GM12878 (cell line): Measurements from ENCODE around the gene RAPGEF6. TPM values are rescaled to one million over a fixed set of nuclear protein-coding genes. Genes with fewer than 3 reads are reported as not detected.

Source experiments
- ATAC-seq: fragments of 200-7000 bp; cut with Tn5 transposase; 3 replicates; pipeline ENCODE4 v1.9.1; 2020; ENCODE audit warnings: mild to moderate bottlenecking, moderate library complexity
- BruUV-seq: library from RNA; stranded (reverse); fragments of 400-500 nt; replicated peaks from 2 replicates; lab custom pipeline; 2021; lab: Mats Ljungman, UMichigan
- CTCF ChIA-PET: fragments of 300-600 bp; sonication (Branson Sonifier 250); formaldehyde crosslinking; extraction: SDS; loops from one replicate; lab custom pipeline; 2021; ENCODE audit warnings: inconsistent platforms; lab: Yijun Ruan, JAX
- POLR2A ChIA-PET: fragments of 350-600 bp; formaldehyde crosslinking; extraction: SDS; loops from one replicate; lab custom pipeline; 2021; ENCODE audit warnings: inconsistent platforms; lab: Charles Lee
- RAD21 ChIA-PET: fragments of 300-600 bp; sonication (Branson Sonifier 250); formaldehyde crosslinking; loops from one replicate; lab custom pipeline; 2023; ENCODE audit warnings: antibody characterized with exemption; ENCODE audit not compliant: unreplicated experiment; lab: Charles Lee
- SMC1A ChIA-PET: fragments of 300-600 bp; sonication (Branson Sonifier 250); formaldehyde crosslinking; loops from one replicate; lab custom pipeline; 2023; ENCODE audit not compliant: unreplicated experiment, uncharacterized antibody; lab: Charles Lee
- DNase-seq: peaks from one replicate; pipeline ENCODE4 v3.0.0-alpha.2; 2011; ENCODE audit warnings: low read depth, low spot score
- FAIRE-seq: peaks from 3 replicates; lab custom pipeline; 2011; peaks lifted over from hg19 to GRCh38; lab: Jason Lieb, UNC
- H2AFZ ChIP-seq: 2 replicates; pipeline ENCODE4 v1.6.0; 2011; ENCODE audit warnings: low read depth, low read length, control low read depth; ENCODE audit not compliant: control insufficient read depth
- H3K27ac ChIP-seq: 2 replicates; pipeline ENCODE4 v1.5.1; 2011; ENCODE audit warnings: control low read depth; ENCODE audit not compliant: control insufficient read depth, insufficient read depth
- H3K27me3 ChIP-seq, 2 experiments: replicated peaks in 1 of 2; 2 replicates each; pipeline versions ENCODE4 v1.6.0 to v1.6.1; 2011; ENCODE audit warnings: low read length in 1 of 2; ENCODE audit not compliant: control insufficient read depth in 2 of 2, insufficient read depth in 2 of 2
- H3K36me3 ChIP-seq, 2 experiments: 2 replicates each; pipeline ENCODE4 v1.5.1; 2011; ENCODE audit warnings: low read length in 1 of 2; ENCODE audit not compliant: control insufficient read depth in 2 of 2, insufficient read depth in 2 of 2
- H3K4me1 ChIP-seq: 2 replicates; pipeline ENCODE4 v1.6.1; 2011; ENCODE audit warnings: mild to moderate bottlenecking, low read length, moderate library complexity, mixed read lengths; ENCODE audit not compliant: control insufficient read depth, insufficient read depth
- H3K4me2 ChIP-seq: 2 replicates; pipeline ENCODE4 v1.6.0; 2011; ENCODE audit warnings: control low read depth; ENCODE audit not compliant: control insufficient read depth, insufficient read depth
- H3K4me3 ChIP-seq: fragments of 200-600 bp; sonication (generic); 2 replicates; pipeline ENCODE4 v1.5.1; 2016
- H3K79me2 ChIP-seq: 2 replicates; pipeline ENCODE4 v1.6.0; 2011; ENCODE audit warnings: low read length; ENCODE audit not compliant: control insufficient read depth, insufficient read depth
- H3K9ac ChIP-seq: 2 replicates; pipeline ENCODE4 v1.8.0; 2011; ENCODE audit warnings: low read length, control low read depth, mixed read lengths; ENCODE audit not compliant: control insufficient read depth, insufficient read depth
- H3K9me3 ChIP-seq: replicated peaks from 3 replicates; pipeline ENCODE4 v1.5.1; 2011; ENCODE audit warnings: mild to moderate bottlenecking, low read length; ENCODE audit not compliant: control insufficient read depth, insufficient read depth
- H4K20me1 ChIP-seq: 2 replicates; pipeline ENCODE4 v1.6.0; 2011; ENCODE audit not compliant: control insufficient read depth, insufficient read depth
- BMI1 ChIP-seq: fragments of 450-650 bp; IDR thresholded peaks from 2 replicates; pipeline ENCODE4 v1.6.1; 2016; ENCODE audit warnings: mild to moderate bottlenecking, moderate library complexity, borderline replicate concordance
- CHD1 ChIP-seq: IDR thresholded peaks from 2 replicates; pipeline ENCODE4 v1.6.1; 2012; ENCODE audit warnings: low read depth, low read length, improper control_type of control experiment
- CREM ChIP-seq: IDR thresholded peaks from 2 replicates; pipeline ENCODE4 v1.6.1; 2014; ENCODE audit warnings: antibody characterized with exemption, low read depth
- E2F8 ChIP-seq: fragments of 450-650 bp; IDR thresholded peaks from 2 replicates; pipeline ENCODE4 v1.6.1; 2018; ENCODE audit warnings: mild to moderate bottlenecking, low read depth, moderate library complexity; ENCODE audit not compliant: partially characterized antibody
- EED ChIP-seq: sonication (generic); IDR thresholded peaks from 2 replicates; pipeline ENCODE4 v1.6.1; 2016; ENCODE audit warnings: antibody characterized with exemption, low read depth
- FOXM1 ChIP-seq: IDR thresholded peaks from 2 replicates; pipeline ENCODE4 v1.6.1; 2012; ENCODE audit warnings: low read depth, mild to moderate bottlenecking, inconsistent platforms, low read length, moderate library complexity
- IKZF2 ChIP-seq, 2 experiments: fragments of 450-650 bp; IDR thresholded peaks; 2 replicates each; pipeline ENCODE4 v1.6.1; 2017; ENCODE audit warnings: mild to moderate bottlenecking in 2 of 2, moderate library complexity in 2 of 2
- NFIC ChIP-seq: IDR thresholded peaks from 2 replicates; pipeline ENCODE4 v1.6.1; 2012; ENCODE audit warnings: low read depth, mild to moderate bottlenecking, inconsistent platforms, low read length, moderate library complexity
- RBBP5 ChIP-seq: fragments of 200-600 bp; sonication (generic); conservative IDR thresholded peaks from 2 replicates; pipeline ENCODE4 v1.6.1; 2016
- SP1 ChIP-seq: IDR thresholded peaks from one replicate; pipeline ENCODE4 v1.6.1; 2011; ENCODE audit warnings: low read depth, low read length
- SREBF2 ChIP-seq: IDR thresholded peaks from 2 replicates; pipeline ENCODE4 v1.6.1; 2012; ENCODE audit warnings: mild to moderate bottlenecking, low read length
- STAT1 ChIP-seq: fragments of 450-650 bp; conservative IDR thresholded peaks from 2 replicates; pipeline ENCODE4 v1.6.1; 2014; ENCODE audit warnings: antibody characterized with exemption, mild to moderate bottlenecking
- TCF7 ChIP-seq: IDR thresholded peaks from 2 replicates; pipeline ENCODE4 v1.6.1; 2014; ENCODE audit warnings: antibody characterized with exemption, borderline replicate concordance
- in situ Hi-C: fragments of 300-500 bp; cut with MboI; formaldehyde crosslinking; loops from 9 replicates; pipeline ENCODE4 v1.14.3; 2018; ENCODE audit warnings: mixed read lengths
- intact Hi-C: fragments of 100-400 bp; cut with micrococcal nuclease; formaldehyde crosslinking; loops from one replicate; pipeline ENCODE4 v1.14.2; 2022; ENCODE audit not compliant: unreplicated experiment
- polyA plus RNA-seq, 11 experiments: library from polyadenylated mRNA; depleted of rRNA in 4 of 11; unstranded in 6 of 11; stranded (reverse) in 5 of 11; fragments of >200 nt; fragmentation: Nextera tagmentation in 4 of 11; fragmentation: Illumina TruSeq in 1 of 11; extraction: Ambion mirVana in 4 of 11; extraction: Trizol in 1 of 11; gene quantifications; 1 replicate in 1 of 11; 2 replicates in 10 of 11; pipeline versions ENCODE4 v1.2.1 to v1.2.3, GENCODE V29; 2011 to 2016; ENCODE audit warnings: inconsistent platforms in 2 of 11, missing spikeins in 2 of 11, low read depth in 1 of 11
- total RNA-seq, 4 experiments: library from RNA; depleted of rRNA in 3 of 4; stranded (reverse); fragments of >200 nt in 3 of 4; fragmentation: Illumina TruSeq in 1 of 4; extraction: Trizol in 1 of 4; gene quantifications; 2 replicates each; pipeline versions ENCODE4 v1.2.1 to v1.2.3, GENCODE V29; 2013 to 2021

RAPGEF6 gene
- total and polyA plus RNA-seq, 10 of the 15 experiments (the other 5 are each of a cell fraction or from before 2014, with no cell fraction given), result 2.9 to 24.0 (median 14.2) TPM

GRCh38 chr5:131684595-131684994 is 49.6 kb upstream of the RAPGEF6 start:
- Histone ChIP-seq H2AFZ (no peak overlapping the region), H3K4me3 (no peak overlapping the region), H3K4me1 (0 out of 2 replicates have a peak, but pooled peaks cover 3% of the 10 kb centered on the region), H3K79me2 (no peaks in the 10 kb centered on the region), H3K9ac (no peak overlapping the region), H3K9me3 (no peaks in the 10 kb centered on the region), H3K4me2 (no peak overlapping the region), H3K36me3 (peaks cover 0 to 4% of the 10 kb centered on the region in 2 experiments; a peak in 1 of 4 replicates)
- DNase-seq (no peak), FAIRE-seq (no peak)
- in situ Hi-C loops, result no loop called here
- ChIA-PET POLR2A (no interaction called here), SMC1A (no interaction called here), CTCF (no interaction called here)
- TF ChIP-seq NFIC (no peak), BMI1 (no peak), E2F8 (no peak), EED (no peak), STAT1 (no peak), TCF7 (no peak), CHD1 (no peak), CREM (no peak), IKZF2 (IDR thresholded peaks at IDR 0.05) (no peak), FOXM1 (no peak), SP1 (no peak), RBBP5 (no peak), SREBF2 (no peak)
- TF ChIP-seq, all 136 proteins: peak for 0
- RAD21 ChIA-PET, result no interaction called here
- BruUV-seq, result no TSS peak
- no peak for ATAC-seq
- Histone ChIP-seq H3K27ac (no peak overlapping the region), H3K27me3 (no peaks in the 10 kb centered on the region), H4K20me1 (no peaks in the 10 kb centered on the region)
- intact Hi-C loops, result no loop called here
